Testis (tissue), 2 donors: ENCODE measurements around the gene IGSF1.

Experiments used
- CTCF ChIP-seq, 3 experiments: fragments of 450-650 bp in 2 of 3; fragments of 200-600 bp in 1 of 3; sonication (generic) in 1 of 3; IDR thresholded peaks; one replicate each; pipeline ENCODE4 v1.5.1; 2016 to 2019; ENCODE audit warnings: antibody characterized with exemption in 3 of 3, mild to moderate bottlenecking in 2 of 3, moderate library complexity in 1 of 3
- POLR2A ChIP-seq: fragments of 450-650 bp; IDR thresholded peaks from one replicate; pipeline ENCODE4 v1.6.1; 2017; ENCODE audit warnings: antibody characterized with exemption, mild to moderate bottlenecking, moderate library complexity

GRCh38 chrX:131277543-131278136 lies 11.5 kb downstream of the IGSF1 start:
- no peak for TF ChIP-seq CTCF (IDR thresholded peaks at IDR 0.05)
- TF ChIP-seq POLR2A, result no peak
